ENCODE results near the gene PFDN5. TPM values are rescaled to one million over a fixed set of nuclear protein-coding genes. Genes with fewer than 3 reads are reported as not detected.

Gene PFDN5
- total and polyA plus RNA-seq, 9 of the 15 experiments (the other 6 are each of a cell fraction or from before 2014, with no cell fraction given) = 361 to 1,636 (median 742) TPM

- TF ChIP-seq SUPT5H (IDR thresholded peaks at IDR 0.05) (peak; percentile 67), ZBTB40 (IDR thresholded peaks at IDR 0.05) (peak; percentile 67), ZBTB40 (CRISPR knock-in tag; IDR thresholded peaks at IDR 0.05) (no peak), NFYB (IDR thresholded peaks at IDR 0.05; ENCODE audit: extremely low read depth, insufficient read length) (peak; percentile 85), CTCF (IDR thresholded peaks at IDR 0.05 in 2 of 3, conservative IDR thresholded peaks at IDR 0.05 in 1 of 3; ENCODE audit: insufficient read depth in 2 of 3, low read depth in 1 of 3, low read length in 3 of 3) (peak; percentile 65 to 69 (median 65)), SRSF7 (optimal IDR thresholded peaks at IDR 0.05; ENCODE audit: low read depth, low read length) (no peak), FOXM1 (IDR thresholded peaks at IDR 0.05; ENCODE audit: low read depth) (peak; percentile 92), FOXM1 (CRISPR knock-in tag; IDR thresholded peaks at IDR 0.05; ENCODE audit: low read depth) (peak; percentile 84), CC2D1A (IDR thresholded peaks at IDR 0.05) (0 out of 2 replicates have a peak, but pooled peaks have one; percentile 57), SP1 (CRISPR knock-in tag; IDR thresholded peaks at IDR 0.05) (peak; percentile 83), SAP30 (IDR thresholded peaks at IDR 0.05; ENCODE audit: borderline replicate concordance, insufficient read depth, low read depth, low read length, poor library complexity, severe bottlenecking) (peak; percentile 96), CSDE1 (IDR thresholded peaks at IDR 0.05) (no peak)
These were observed 27.2 kb upstream of the PFDN5 start, which contains the start of gene ESPL1 (continued) for GRCh38 chr12:53267999-53268629.

Measured in K562 (cell line).